Activated CD4-positive, alpha-beta memory T cell treated with anti-CD3 and anti-CD28 coated beads for 36 hours (primary cell): ENCODE data around the gene DUS2. TPM values are rescaled to one million over a fixed set of nuclear protein-coding genes. Genes with fewer than 3 reads are reported as not detected.

ENCODE experiments used
- CTCF ChIA-PET: fragments of 350-600 bp; sonication (Branson Sonifier 250); formaldehyde crosslinking; loops from one replicate; lab custom pipeline; 2021; ENCODE audit warnings: antibody characterized with exemption, inconsistent platforms; lab: Charles Lee
- POLR2A ChIA-PET: fragments of 350-600 bp; sonication (Branson Sonifier 250); formaldehyde crosslinking; loops from one replicate; lab custom pipeline; 2021; ENCODE audit warnings: antibody characterized with exemption; lab: Charles Lee
- DNase-seq: peaks from one replicate; pipeline ENCODE4 v3.0.0-alpha.2; 2020
- H3K27ac Mint-ChIP-seq: one replicate; pipeline ENCODE4 v1.8.0; 2021; ENCODE audit warnings: mixed read lengths
- H3K27me3 Mint-ChIP-seq: one replicate; pipeline ENCODE4 v1.8.0; 2021; ENCODE audit warnings: mixed read lengths
- H3K36me3 Mint-ChIP-seq: one replicate; pipeline ENCODE4 v1.8.0; 2021; ENCODE audit warnings: mixed read lengths
- H3K4me1 Mint-ChIP-seq: one replicate; pipeline ENCODE4 v1.8.0; 2021; ENCODE audit warnings: low read depth, mixed read lengths
- H3K4me3 Mint-ChIP-seq: one replicate; pipeline ENCODE4 v1.8.0; 2021; ENCODE audit warnings: mild to moderate bottlenecking, mixed read lengths
- H3K9me3 Mint-ChIP-seq: one replicate; pipeline ENCODE4 v1.8.0; 2021; ENCODE audit warnings: mixed read lengths
- intact Hi-C: fragments of 100-400 bp; cut with micrococcal nuclease; formaldehyde crosslinking; loops from one replicate; pipeline ENCODE4 v1.15.1; 2023
- total RNA-seq, 2 experiments: library from RNA; stranded (reverse); gene quantifications; one replicate each; pipeline ENCODE4 v1.2.3, GENCODE V29; 2021

The DUS2 gene
- total RNA-seq, 2 experiments from 2014 or later: 29.2 to 29.4 TPM

GRCh38 chr16:68079626-68080344, 56.7 kb downstream of the DUS2 start:
- intact Hi-C loops: loop anchor here (5.0 to 10.0 kb wide), 3 partner anchors 82 to 905 kb away; partner anchors contain the start of genes DPEP2, NOL3, RANBP10 and TSNAXIP1
- Mint-ChIP-seq H3K9me3 (no peaks in the 10 kb centered on the region), H3K4me3 (peak overlapping the region; percentile 52), H3K27ac (peak overlapping the region; percentile 98), H3K4me1 (peaks cover 79% of the 10 kb centered on the region), H3K36me3 (peaks cover 30% of the 10 kb centered on the region), H3K27me3 (no peaks in the 10 kb centered on the region)
- DNase-seq: peak; percentile 90
- CTCF ChIA-PET: interaction anchor here (0.6 to 2.7 kb wide), 10 partner anchors 9 to 150 kb away, joined by 3 to 17 read pairs (median 3); no protein-coding TSS in a partner anchor
- POLR2A ChIA-PET: interaction anchor here (2.6 kb wide), 1 partner anchor 9 kb away, joined by 14 read pairs; no protein-coding TSS in a partner anchor

- no peaks in the 10 kb centered on the region for H3K9me3 Mint-ChIP-seq
- ChIA-PET POLR2A (no interaction called here), CTCF (interaction anchor here (1.3 to 3.6 kb wide), 3 partner anchors 11 to 17 kb away, joined by 3 to 19 read pairs (median 17); no protein-coding TSS in a partner anchor)
- H3K36me3 Mint-ChIP-seq: peaks cover 18% of the 10 kb centered on the region
- H3K27me3 Mint-ChIP-seq: no peaks in the 10 kb centered on the region
- H3K4me1 Mint-ChIP-seq: peaks cover 66% of the 10 kb centered on the region
- DNase-seq: peak; percentile 67
- intact Hi-C loops: loop anchor here (5.0 to 10.0 kb wide), 3 partner anchors 85 to 907 kb away; partner anchors contain the start of genes DPEP2, NOL3, RANBP10 and TSNAXIP1
- H3K27ac Mint-ChIP-seq: peak overlapping the region; percentile 98
- H3K4me3 Mint-ChIP-seq: peak overlapping the region; percentile 24
Observed at GRCh38 chr16:68081861-68082628, 59.0 kb downstream of the DUS2 start.

- intact Hi-C loops: loop anchor here (5.0 to 10.0 kb wide), 3 partner anchors 85 to 908 kb away; partner anchors contain the start of genes DPEP2, NOL3, RANBP10 and TSNAXIP1
- ChIA-PET POLR2A (no interaction called here), CTCF (interaction anchor here (1.3 to 3.6 kb wide), 3 partner anchors 8 to 14 kb away, joined by 3 to 19 read pairs (median 12); no protein-coding TSS in a partner anchor)
- Mint-ChIP-seq H3K27ac (peak overlapping the region; percentile 98), H3K4me1 (peaks cover 68% of the 10 kb centered on the region), H3K27me3 (no peaks in the 10 kb centered on the region), H3K4me3 (no peak overlapping the region), H3K9me3 (no peaks in the 10 kb centered on the region), H3K36me3 (peaks cover 15% of the 10 kb centered on the region)
- no peak for DNase-seq
Observed at GRCh38 chr16:68082629-68083238, 59.6 kb downstream of the DUS2 start.

GRCh38 chr16:68083239-68083781, 60.2 kb downstream of the DUS2 start:
- Mint-ChIP-seq H3K27ac (peak overlapping the region; percentile 98), H3K4me3 (no peak overlapping the region), H3K27me3 (no peaks in the 10 kb centered on the region), H3K9me3 (no peaks in the 10 kb centered on the region), H3K4me1 (peaks cover 65% of the 10 kb centered on the region), H3K36me3 (peaks cover 9% of the 10 kb centered on the region)
- no peak for DNase-seq
- ChIA-PET POLR2A (interaction anchor here (1.1 kb wide), 1 partner anchor 249 kb away, joined by 3 read pairs; no protein-coding TSS in a partner anchor), CTCF (interaction anchor here (1.4 to 3.6 kb wide), 4 partner anchors 8 to 18 kb away, joined by 5 to 19 read pairs (median 10); no protein-coding TSS in a partner anchor)
- intact Hi-C loops: loop anchor here (5.0 to 10.0 kb wide), 3 partner anchors 86 to 909 kb away; partner anchors contain the start of genes DPEP2, NOL3, RANBP10 and TSNAXIP1

GRCh38 chr16:68083861-68084503, 60.9 kb downstream of the DUS2 start:
- Mint-ChIP-seq H3K9me3 (no peaks in the 10 kb centered on the region), H3K4me3 (peak overlapping the region; percentile 79), H3K27ac (peak overlapping the region; percentile 98), H3K4me1 (peaks cover 64% of the 10 kb centered on the region), H3K27me3 (no peaks in the 10 kb centered on the region), H3K36me3 (peaks cover 7% of the 10 kb centered on the region)
- DNase-seq: no peak
- intact Hi-C loops: loop anchor here (2.0 to 10.0 kb wide), 6 partner anchors 13 to 909 kb away; partner anchors contain the start of genes DPEP2, NOL3, PRMT7 and PSMB10
- POLR2A ChIA-PET: interaction anchor here (1.1 to 2.3 kb wide), 5 partner anchors 9 to 250 kb away, joined by 3 to 23 read pairs (median 10); partner anchors contain the start of gene SLC7A6
- CTCF ChIA-PET: interaction anchor here (1.3 to 3.6 kb wide), 9 partner anchors 9 to 268 kb away, joined by 5 to 19 read pairs (median 7); no protein-coding TSS in a partner anchor

- H3K4me1 Mint-ChIP-seq: peaks cover 64% of the 10 kb centered on the region
- peak overlapping the region; percentile 79 for H3K4me3 Mint-ChIP-seq
- DNase-seq: peak; percentile 96
- intact Hi-C loops: loop anchor here (1.0 to 10.0 kb wide), 8 partner anchors 10 to 910 kb away; partner anchors contain the start of genes CTCF, DPEP2, NOL3 and PRMT7
- CTCF ChIA-PET: interaction anchor here (0.7 to 3.6 kb wide), 17 partner anchors 9 to 269 kb away, joined by 3 to 19 read pairs (median 6); partner anchors contain the start of gene SLC7A6
- H3K9me3 Mint-ChIP-seq: no peaks in the 10 kb centered on the region
- H3K36me3 Mint-ChIP-seq: peaks cover 7% of the 10 kb centered on the region
- peak overlapping the region; percentile 98 for H3K27ac Mint-ChIP-seq
- POLR2A ChIA-PET: interaction anchor here (0.6 to 2.3 kb wide), 16 partner anchors 9 to 398 kb away, joined by 3 to 23 read pairs (median 6); partner anchors contain the start of genes DDX28, DPEP2, DUS2 and PSMB10
- H3K27me3 Mint-ChIP-seq: no peaks in the 10 kb centered on the region
Observed at GRCh38 chr16:68084504-68085258, 61.6 kb downstream of the DUS2 start.

- ChIA-PET POLR2A (interaction anchor here (0.6 to 2.3 kb wide), 17 partner anchors 8 to 397 kb away, joined by 3 to 23 read pairs (median 5); partner anchors contain the start of genes DDX28, DPEP2, DUS2 and PSMB10), CTCF (interaction anchor here (0.8 to 3.6 kb wide), 14 partner anchors 8 to 269 kb away, joined by 3 to 19 read pairs (median 6); partner anchors contain the start of gene SLC7A6)
- peak within 1 kb of the TSS; percentile 98 for H3K27ac Mint-ChIP-seq
- intact Hi-C loops: loop anchor here (1.0 to 10.0 kb wide), 7 partner anchors 11 to 911 kb away; partner anchors contain the start of genes CTCF, NOL3, PRMT7 and PSMB10
- peak; percentile 99 for DNase-seq
- peaks cover 7% of the 10 kb centered on the region for H3K36me3 Mint-ChIP-seq
- H3K9me3 Mint-ChIP-seq: no peaks in the 10 kb centered on the region
- H3K4me1 Mint-ChIP-seq: peaks cover 62% of the 10 kb centered on the region
- peak within 1 kb of the TSS; percentile 86 for H3K4me3 Mint-ChIP-seq
- H3K27me3 Mint-ChIP-seq: no peaks in the 10 kb centered on the region
Observed at GRCh38 chr16:68085259-68086071, 62.4 kb downstream of the DUS2 start, which contains the start of gene NFATC3. TSS of gene NFATC3 (plus strand) at chr16:68085370. CDS start at chr16:68085682, 312 bp downstream.

- Mint-ChIP-seq H3K9me3 (no peaks in the 10 kb centered on the region), H3K4me1 (peaks cover 63% of the 10 kb centered on the region), H3K4me3 (peak overlapping the region; percentile 86), H3K27ac (peak overlapping the region; percentile 97), H3K36me3 (peaks cover 5% of the 10 kb centered on the region), H3K27me3 (no peaks in the 10 kb centered on the region)
- POLR2A ChIA-PET: interaction anchor here (0.5 to 2.1 kb wide), 3 partner anchors 64 to 171 kb away, joined by 3 to 5 read pairs (median 5); partner anchors contain the start of gene DPEP2
- DNase-seq: no peak
- intact Hi-C loops: loop anchor here (2.0 to 10.0 kb wide), 2 partner anchors 30 to 912 kb away; partner anchors contain the start of gene NOL3
- CTCF ChIA-PET: interaction anchor here (0.6 to 2.4 kb wide), 4 partner anchors 9 to 229 kb away, joined by 3 to 8 read pairs (median 4); no protein-coding TSS in a partner anchor
Observed at GRCh38 chr16:68086336-68086841, 63.3 kb downstream of the DUS2 start.
